Pancreas (tissue), 10 donors: ENCODE measurements around the gene CELSR2. TPM values are rescaled to one million over a fixed set of nuclear protein-coding genes. Genes with fewer than 3 reads are reported as not detected.

Experiments
- ATAC-seq, 4 donors: fragments of 200-7000 bp; cut with Tn5 transposase; one replicate each; pipeline versions ENCODE4 v1.8.0 to v1.9.1; 2020; ENCODE audit warnings: mild to moderate bottlenecking in 4 of 4, moderate library complexity in 4 of 4
- DNase-seq, 6 donors: peaks; one replicate each; pipeline ENCODE4 v3.0.0-alpha.2; 2020
- FAIRE-seq: peaks from 2 replicates; lab custom pipeline; 2012; peaks lifted over from hg19 to GRCh38; lab: Jason Lieb, UNC
- H3K27ac ChIP-seq, 4 donors: fragments of 200-600 bp; sonication (generic); 1 replicate in 3 of 4; 2 replicates in 1 of 4; pipeline versions ENCODE4 v1.5.0 to v1.8.0; 2020
- H3K27me3 ChIP-seq, 4 donors: fragments of 200-600 bp; one replicate each; pipeline ENCODE4 v1.8.0; 2021
- H3K36me3 ChIP-seq, 3 donors: fragments of 200-600 bp; sonication (generic) in 1 of 3; one replicate each; pipeline versions ENCODE4 v1.5.0 to v1.8.0; 2020 to 2021
- H3K4me1 ChIP-seq, 3 donors: fragments of 200-600 bp; one replicate each; pipeline ENCODE4 v1.8.0; 2021
- H3K4me3 ChIP-seq, 4 donors: fragments of 200-600 bp; sonication (generic) in 2 of 4; one replicate each; pipeline versions ENCODE4 v1.5.0 to v1.8.0; 2020 to 2021
- H3K9me3 ChIP-seq, 4 donors: fragments of 200-600 bp; one replicate each; pipeline ENCODE4 v1.8.0; 2021
- CTCF ChIP-seq, 4 donors: fragments of 200-600 bp; sonication (generic) in 3 of 4; IDR thresholded peaks; one replicate each; pipeline versions ENCODE4 v1.5.0 to v1.8.0; 2021; ENCODE audit warnings: antibody characterized with exemption in 4 of 4
- WGBS, 2 donors: extraction: QIAGEN DNeasy Blood & Tissue Kit; methylation state at CpG; one replicate each; pipeline ENCODE4 v1.1.7; 2013; 5-methylcytosine and 5-hydroxymethylcytosine counted together
- intact Hi-C, 3 donors: fragments of 100-400 bp; cut with DNase I; formaldehyde crosslinking; loops; one replicate each; pipeline versions ENCODE4 v1.11.1 to v1.14.2; 2022
- polyA plus RNA-seq, 2 donors: library from polyadenylated mRNA; stranded (reverse); fragments of 200-250 nt; gene quantifications; one replicate each; pipeline ENCODE4 v1.2.3, GENCODE V29; 2013
- total RNA-seq, 6 donors: library from RNA; stranded (reverse); fragmentation: NEBNext Ultra II Directional in 4 of 6; extraction: Animal tissue kit (Norgen Biotek cat#: 25700) in 4 of 6; gene quantifications; one replicate each; pipeline versions ENCODE4 v1.2.1 to v1.2.4, GENCODE V29; 2021 to 2023
- donor health status: healthy with polysubstance abuse.
- donor health status: DM: no; HTN: no; CAD: no; lungs with moderate emphysema.
- donor health status: DM: no; HTN: no; CAD: no.
- donor health status: control.
- donor health status: control.
- donor health status: Bipolar disorder and iron deficiency.
- donor health status: DM: yes; HTN: yes; CAD: no.
- donor health status: DM: no; HTN: no; CAD: no.
- donor health status: DM: no; HTN: no; CAD: no.
- donor health status: DM: yes; HTN: yes; CAD: no.

Gene CELSR2
- total and polyA plus RNA-seq, 8 donors = 4.0 to 8.5 (median 5.1) TPM

GRCh38 chr1:109261578-109261977 lies 12.2 kb downstream of the CELSR2 start:
- DNase-seq = peak in 1 of 6 donors; percentile 55
- Histone ChIP-seq H3K27ac (no peak overlapping the region), H3K36me3 (no peaks in the 10 kb centered on the region), H3K4me3 (no peak overlapping the region), H3K4me1 (no peaks in the 10 kb centered on the region), H3K9me3 (no peaks in the 10 kb centered on the region), H3K27me3 (no peaks in the 10 kb centered on the region)
- WGBS, 2 donors = 75 to 86% methylated on average over 6 of the region's 6 CpGs
- TF ChIP-seq CTCF (IDR thresholded peaks at IDR 0.05) = no peak
- FAIRE-seq = no peak
- intact Hi-C loops = loop anchor here in 1 of 3 donors (5.0 kb wide), 1 partner anchor 136 kb away; the partner anchor contains the start of gene SORT1
- no peak for ATAC-seq

GRCh38 chr1:109262231-109263055 lies 13.1 kb downstream of the CELSR2 start:
- H3K4me1 ChIP-seq = no peaks in the 10 kb centered on the region
- no peak overlapping the region for H3K4me3 ChIP-seq
- no peak for TF ChIP-seq CTCF (IDR thresholded peaks at IDR 0.05)
- DNase-seq = peak in 1 of 6 donors; percentile 72
- ATAC-seq = no peak
- H3K27me3 ChIP-seq = no peaks in the 10 kb centered on the region
- WGBS, 2 donors = 90 to 94% methylated on average over 22 of the region's 22 CpGs
- no peak for FAIRE-seq
- intact Hi-C loops = loop anchor here in 1 of 3 donors (5.0 kb wide), 1 partner anchor 135 kb away; the partner anchor contains the start of gene SORT1
- H3K9me3 ChIP-seq = no peaks in the 10 kb centered on the region
- no peaks in the 10 kb centered on the region for H3K36me3 ChIP-seq
- H3K27ac ChIP-seq = no peak overlapping the region

GRCh38 chr1:109263234-109263596 lies 13.9 kb downstream of the CELSR2 start:
- Histone ChIP-seq H3K4me3 (no peak overlapping the region), H3K27ac (no peak overlapping the region), H3K4me1 (no peaks in the 10 kb centered on the region), H3K27me3 (no peaks in the 10 kb centered on the region), H3K9me3 (no peaks in the 10 kb centered on the region), H3K36me3 (no peaks in the 10 kb centered on the region)
- DNase-seq (peak in 1 of 6 donors; percentile 83), FAIRE-seq (no peak), ATAC-seq (peak in 2 of 4 donors; percentile 5 to 18)
- no peak for TF ChIP-seq CTCF (IDR thresholded peaks at IDR 0.05)
- 85 to 86% methylated on average over 12 of the region's 12 CpGs for WGBS, 2 donors
- intact Hi-C loops = loop anchor here in 1 of 3 donors (5.0 kb wide), 1 partner anchor 134 kb away; the partner anchor contains the start of gene SORT1

- intact Hi-C loops = loop anchor here in 1 of 3 donors (5.0 kb wide), 1 partner anchor 134 kb away; the partner anchor contains the start of gene SORT1
- no peak overlapping the region for H3K27ac ChIP-seq
- no peaks in the 10 kb centered on the region for H3K9me3 ChIP-seq
- no peak overlapping the region for H3K4me3 ChIP-seq
- no peaks in the 10 kb centered on the region for H3K27me3 ChIP-seq
- H3K36me3 ChIP-seq = no peaks in the 10 kb centered on the region
- FAIRE-seq (no peak), ATAC-seq (peak; percentile 96 to 99 (median 97)), DNase-seq (peak; percentile 89 to 96 (median 94))
- 45 to 46% methylated on average over 29 of the region's 29 CpGs for WGBS, 2 donors
- TF ChIP-seq CTCF (IDR thresholded peaks at IDR 0.05) = peak; percentile 94 to 99 (median 97)
- no peaks in the 10 kb centered on the region for H3K4me1 ChIP-seq
These were observed 14.4 kb downstream of the CELSR2 start for GRCh38 chr1:109263597-109264378.
